Measurements from ENCODE around the gene SSR4. TPM values are rescaled to one million over a fixed set of nuclear protein-coding genes. Genes with fewer than 3 reads are reported as not detected.

The SSR4 gene
- total RNA-seq, 1 donor from 2014 or later: 297 TPM

DNA sequence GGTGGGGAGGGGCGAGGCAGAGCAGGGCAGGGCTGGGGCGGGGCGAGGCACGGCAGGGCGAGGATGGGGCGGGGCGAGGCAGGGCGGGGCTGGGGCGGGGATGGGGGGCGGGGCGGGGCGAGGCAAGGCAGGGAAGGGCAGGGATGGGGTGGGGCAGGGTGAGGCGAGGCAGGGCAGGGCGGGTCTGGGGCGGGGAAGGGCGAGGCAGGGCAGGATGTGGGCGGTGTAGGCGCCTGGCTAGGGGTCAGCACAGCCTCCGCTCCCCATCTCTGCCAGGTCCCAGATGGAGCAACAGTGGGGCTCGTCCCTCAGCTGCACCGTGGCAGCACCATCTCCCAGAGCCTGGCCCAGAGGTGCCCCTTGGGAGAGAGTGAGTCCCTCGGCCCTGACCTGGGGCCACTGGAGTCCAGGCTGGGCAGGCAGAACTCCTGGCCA is 17.8 kb upstream of the SSR4 start:
- no peaks in the 10 kb centered on the region for H3K36me3 Mint-ChIP-seq (ENCODE audit: unreplicated experiment)
- H3K27me3 Mint-ChIP-seq (ENCODE audit: unreplicated experiment): no peaks in the 10 kb centered on the region
- TF ChIP-seq, protein P1, sequence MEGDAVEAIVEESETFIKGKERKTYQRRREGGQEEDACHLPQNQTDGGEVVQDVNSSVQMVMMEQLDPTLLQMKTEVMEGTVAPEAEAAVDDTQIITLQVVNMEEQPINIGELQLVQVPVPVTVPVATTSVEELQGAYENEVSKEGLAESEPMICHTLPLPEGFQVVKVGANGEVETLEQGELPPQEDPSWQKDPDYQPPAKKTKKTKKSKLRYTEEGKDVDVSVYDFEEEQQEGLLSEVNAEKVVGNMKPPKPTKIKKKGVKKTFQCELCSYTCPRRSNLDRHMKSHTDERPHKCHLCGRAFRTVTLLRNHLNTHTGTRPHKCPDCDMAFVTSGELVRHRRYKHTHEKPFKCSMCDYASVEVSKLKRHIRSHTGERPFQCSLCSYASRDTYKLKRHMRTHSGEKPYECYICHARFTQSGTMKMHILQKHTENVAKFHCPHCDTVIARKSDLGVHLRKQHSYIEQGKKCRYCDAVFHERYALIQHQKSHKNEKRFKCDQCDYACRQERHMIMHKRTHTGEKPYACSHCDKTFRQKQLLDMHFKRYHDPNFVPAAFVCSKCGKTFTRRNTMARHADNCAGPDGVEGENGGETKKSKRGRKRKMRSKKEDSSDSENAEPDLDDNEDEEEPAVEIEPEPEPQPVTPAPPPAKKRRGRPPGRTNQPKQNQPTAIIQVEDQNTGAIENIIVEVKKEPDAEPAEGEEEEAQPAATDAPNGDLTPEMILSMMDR (IDR thresholded peaks at IDR 0.05): no peak
- H3K27ac Mint-ChIP-seq (ENCODE audit: unreplicated experiment): no peak overlapping the region
- peaks cover 4% of the 10 kb centered on the region for H3K4me1 Mint-ChIP-seq (ENCODE audit: unreplicated experiment)
- no peak overlapping the region for H3K4me3 Mint-ChIP-seq (ENCODE audit: unreplicated experiment)
- no peak for DNase-seq (ENCODE audit: extremely low spot score, unreplicated experiment)
- H3K9me3 Mint-ChIP-seq (ENCODE audit: unreplicated experiment): no peaks in the 10 kb centered on the region

DNA sequence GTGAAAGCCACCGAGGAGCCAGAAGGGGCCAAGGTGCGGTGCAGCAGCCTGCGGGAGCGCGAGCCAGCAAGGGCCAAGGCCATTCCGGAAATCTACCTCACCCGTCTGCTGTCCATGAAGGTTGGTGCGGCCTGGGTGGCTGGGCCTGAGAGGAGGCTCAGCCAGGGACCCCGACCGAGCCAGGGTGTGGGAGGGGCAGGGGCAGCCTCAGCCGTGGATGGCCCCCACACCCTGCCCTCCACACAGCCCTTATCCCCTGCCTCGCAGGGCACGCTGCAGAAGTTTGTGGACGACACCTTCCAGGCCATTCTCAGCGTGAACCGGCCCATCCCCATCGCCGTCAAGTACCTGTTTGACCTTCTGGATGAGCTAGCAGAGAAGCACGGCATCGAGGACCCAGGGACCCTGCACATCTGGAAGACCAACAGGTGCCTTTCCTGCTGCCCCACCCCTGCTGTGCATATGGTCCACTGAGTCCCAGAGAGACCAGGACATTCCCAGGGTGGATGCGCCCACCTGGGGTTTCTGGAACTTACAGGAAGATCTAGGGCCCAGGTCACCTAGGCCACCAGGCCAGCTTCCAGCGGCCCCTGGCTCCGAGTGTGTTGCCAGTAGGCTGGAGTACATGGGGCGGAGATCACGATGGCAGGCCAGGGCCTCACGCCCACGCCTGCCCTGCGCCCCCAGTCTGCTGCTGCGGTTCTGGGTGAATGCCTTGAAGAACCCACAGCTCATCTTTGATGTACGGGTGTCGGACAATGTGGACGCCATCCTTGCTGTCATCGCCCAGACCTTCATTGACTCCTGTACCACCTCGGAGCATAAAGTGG is 17.0 kb upstream of the SSR4 start:
- Mint-ChIP-seq H3K9me3 (ENCODE audit: unreplicated experiment) (no peaks in the 10 kb centered on the region), H3K4me1 (ENCODE audit: unreplicated experiment) (peaks cover 4% of the 10 kb centered on the region), H3K4me3 (ENCODE audit: unreplicated experiment) (no peak overlapping the region), H3K36me3 (ENCODE audit: unreplicated experiment) (no peaks in the 10 kb centered on the region), H3K27ac (ENCODE audit: unreplicated experiment) (no peak overlapping the region), H3K27me3 (ENCODE audit: unreplicated experiment) (no peaks in the 10 kb centered on the region)
- no peak for DNase-seq (ENCODE audit: extremely low spot score, unreplicated experiment)
- TF ChIP-seq, protein P1 (IDR thresholded peaks at IDR 0.05): no peak

DNA sequence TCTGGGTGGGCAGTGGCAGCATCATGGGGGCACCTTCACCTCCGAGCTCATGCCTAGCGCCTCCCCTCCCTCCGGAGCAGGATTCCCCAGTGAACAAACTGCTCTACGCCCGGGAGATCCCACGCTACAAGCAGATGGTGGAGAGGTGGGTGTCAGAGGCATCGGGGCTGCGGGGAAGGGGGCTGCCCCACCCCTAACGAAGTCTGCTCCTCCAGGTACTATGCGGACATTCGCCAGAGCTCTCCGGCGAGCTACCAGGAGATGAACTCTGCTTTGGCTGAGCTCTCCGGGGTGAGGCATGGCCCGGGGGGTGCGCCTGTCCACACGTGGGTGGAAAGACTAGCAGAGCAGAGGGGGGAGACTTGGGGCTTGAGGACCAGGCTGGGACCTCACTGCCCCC is 16.3 kb upstream of the SSR4 start:
- Mint-ChIP-seq H3K27ac (ENCODE audit: unreplicated experiment) (no peak overlapping the region), H3K4me1 (ENCODE audit: unreplicated experiment) (peaks cover 4% of the 10 kb centered on the region), H3K9me3 (ENCODE audit: unreplicated experiment) (no peaks in the 10 kb centered on the region), H3K4me3 (ENCODE audit: unreplicated experiment) (no peak overlapping the region), H3K27me3 (ENCODE audit: unreplicated experiment) (no peaks in the 10 kb centered on the region), H3K36me3 (ENCODE audit: unreplicated experiment) (no peaks in the 10 kb centered on the region)
- TF ChIP-seq, protein P1 (IDR thresholded peaks at IDR 0.05): no peak
- no peak for DNase-seq (ENCODE audit: extremely low spot score, unreplicated experiment)

DNA sequence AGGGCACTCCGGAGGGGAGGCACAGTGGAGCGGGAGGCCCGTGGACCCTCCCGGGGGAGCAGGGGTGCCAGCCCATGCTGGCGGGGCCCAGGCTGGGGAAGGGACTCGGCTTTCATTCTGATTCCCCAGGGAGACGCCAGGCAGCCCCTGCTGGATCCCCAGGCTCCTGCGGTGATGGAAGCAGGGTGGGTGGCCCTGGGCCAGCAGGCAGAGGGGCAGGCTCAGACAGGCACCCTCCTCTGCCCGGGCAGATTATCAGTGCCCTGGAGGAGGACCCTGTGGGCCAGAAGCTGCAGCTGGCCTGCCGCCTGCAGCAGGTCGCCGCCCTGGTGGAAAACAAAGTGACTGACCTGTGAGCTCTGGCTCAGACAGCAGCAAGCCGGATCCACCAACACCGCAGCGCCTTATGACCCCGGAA is 15.8 kb upstream of the SSR4 start:
- TF ChIP-seq, protein P1 (IDR thresholded peaks at IDR 0.05): no peak
- H3K4me3 Mint-ChIP-seq (ENCODE audit: unreplicated experiment): no peak overlapping the region
- H3K9me3 Mint-ChIP-seq (ENCODE audit: unreplicated experiment): no peaks in the 10 kb centered on the region
- H3K4me1 Mint-ChIP-seq (ENCODE audit: unreplicated experiment): peaks cover 4% of the 10 kb centered on the region
- H3K27me3 Mint-ChIP-seq (ENCODE audit: unreplicated experiment): no peaks in the 10 kb centered on the region
- no peak for DNase-seq (ENCODE audit: extremely low spot score, unreplicated experiment)
- no peaks in the 10 kb centered on the region for H3K36me3 Mint-ChIP-seq (ENCODE audit: unreplicated experiment)
- H3K27ac Mint-ChIP-seq (ENCODE audit: unreplicated experiment): no peak overlapping the region

DNA sequence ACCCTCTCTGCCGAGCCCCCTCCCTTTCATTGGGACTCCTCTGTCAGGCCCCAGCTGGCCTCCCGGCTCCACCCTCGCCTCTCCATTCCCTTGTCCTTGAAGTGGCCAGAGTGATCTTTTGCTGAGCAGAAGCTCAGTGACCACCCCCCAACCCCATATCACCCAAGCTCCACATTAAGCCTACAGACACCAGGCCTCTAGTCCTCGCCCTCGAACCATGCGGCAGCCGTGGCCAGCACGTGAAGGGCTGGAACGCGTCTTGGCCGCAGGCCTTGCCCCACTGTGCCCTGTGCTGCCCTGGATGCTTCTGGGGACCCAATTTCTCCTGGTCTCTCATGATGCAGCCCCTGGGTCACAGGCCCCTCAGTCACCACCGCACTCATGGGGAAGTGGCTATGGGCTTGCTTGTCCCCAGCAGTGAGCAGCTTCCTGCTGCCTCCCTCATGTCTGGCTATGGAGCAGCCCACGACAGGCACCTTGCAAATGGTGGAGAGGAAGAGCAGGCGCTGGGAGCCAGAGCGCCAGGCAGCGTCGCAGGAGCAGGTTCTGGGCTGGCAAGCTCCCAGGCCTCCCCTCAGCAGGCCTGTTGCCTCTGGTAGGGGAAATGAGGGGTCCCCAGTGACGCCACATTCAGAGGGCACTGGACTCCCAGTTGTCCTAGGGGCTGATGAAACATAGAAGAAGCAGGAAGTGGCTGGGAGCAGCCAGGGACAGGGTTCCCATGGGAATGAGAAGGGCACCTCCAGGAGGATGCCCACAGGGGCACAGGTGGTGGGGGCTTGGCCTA is 14.4 kb upstream of the SSR4 start:
- Mint-ChIP-seq H3K4me3 (ENCODE audit: unreplicated experiment) (no peak overlapping the region), H3K27ac (ENCODE audit: unreplicated experiment) (no peak overlapping the region)
- TF ChIP-seq, protein P1 (IDR thresholded peaks at IDR 0.05): no peak

More for the DNA sequence above, 14.4 kb upstream of the SSR4 start:
- Mint-ChIP-seq H3K27me3 (ENCODE audit: unreplicated experiment) (no peaks in the 10 kb centered on the region), H3K36me3 (ENCODE audit: unreplicated experiment) (no peaks in the 10 kb centered on the region), H3K9me3 (ENCODE audit: unreplicated experiment) (no peaks in the 10 kb centered on the region), H3K4me1 (ENCODE audit: unreplicated experiment) (peaks cover 4% of the 10 kb centered on the region)
- DNase-seq (ENCODE audit: extremely low spot score, unreplicated experiment): no peak
